NCI-H1694 treated with DMSO at 0.1 percent for 48 hours (cell line): ENCODE measurements around the gene TP53AIP1.
"Not testable (repeated sequence)": the region's sequence is repeated elsewhere in the genome, so short reads cannot be mapped to it uniquely, and the experiment has no call there.

ENCODE experiments used
- DNase-seq: peaks from one replicate; lab custom pipeline; 2025; lab: John Stamatoyannopoulos, UW

Gene TP53AIP1

GRCh38 chr11:128925250-128925600 is 17.4 kb downstream of the TP53AIP1 start:
- DNase-seq, result no peak

- no peak for DNase-seq
These were observed 18.0 kb downstream of the TP53AIP1 start for GRCh38 chr11:128924510-128925249.

GRCh38 chr11:128924104-128924503 is 18.6 kb downstream of the TP53AIP1 start:
- DNase-seq, result no peak

DNA sequence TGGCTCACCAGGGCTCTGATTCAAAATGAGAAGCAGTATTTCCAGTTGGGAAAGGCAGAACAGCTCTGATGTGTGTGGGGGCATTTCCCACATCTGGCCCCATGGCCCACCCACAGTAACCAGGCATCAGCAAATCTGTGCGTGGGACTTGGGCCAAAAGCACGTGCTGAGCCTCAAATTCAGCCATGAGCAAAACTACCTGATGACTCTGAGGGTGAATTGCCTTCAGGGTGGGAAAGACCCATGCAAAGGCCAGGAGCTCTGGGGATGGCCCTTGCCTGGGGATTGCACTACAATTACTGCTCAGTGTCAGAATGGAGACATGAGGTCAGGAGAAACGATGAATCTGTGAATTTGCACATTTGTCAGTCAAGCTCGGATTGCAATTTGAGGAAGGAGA is 20.9 kb downstream of the TP53AIP1 start:
- DNase-seq, result no peak

DNA sequence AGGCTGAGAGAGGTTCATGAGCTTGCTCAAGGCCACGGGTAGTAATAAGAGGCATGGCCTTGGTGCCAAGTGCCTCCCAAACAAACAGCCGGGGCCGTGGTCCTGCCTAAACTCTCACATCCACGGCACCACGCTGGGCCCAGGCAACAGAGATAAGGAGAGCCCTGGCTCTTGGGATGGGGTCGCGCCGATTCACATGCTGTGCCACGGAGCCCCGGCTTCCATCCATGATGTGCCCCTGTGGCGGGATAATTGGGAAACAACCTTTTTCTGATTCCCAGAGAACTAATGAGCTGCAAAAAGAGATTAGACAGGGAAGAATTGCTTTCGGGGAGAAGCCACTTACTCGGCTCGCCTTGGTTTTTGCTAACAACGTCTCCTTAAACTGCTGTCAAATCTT is 22.0 kb downstream of the TP53AIP1 start:
- no peak for DNase-seq

GRCh38 chr11:128919635-128920034 is 23.0 kb downstream of the TP53AIP1 start:
- DNase-seq, result not testable (repeated sequence)

GRCh38 chr11:128919216-128919615 is 23.5 kb downstream of the TP53AIP1 start:
- no peak for DNase-seq

- no peak for DNase-seq
These were observed 25.4 kb downstream of the TP53AIP1 start for GRCh38 chr11:128917144-128917724.

DNA sequence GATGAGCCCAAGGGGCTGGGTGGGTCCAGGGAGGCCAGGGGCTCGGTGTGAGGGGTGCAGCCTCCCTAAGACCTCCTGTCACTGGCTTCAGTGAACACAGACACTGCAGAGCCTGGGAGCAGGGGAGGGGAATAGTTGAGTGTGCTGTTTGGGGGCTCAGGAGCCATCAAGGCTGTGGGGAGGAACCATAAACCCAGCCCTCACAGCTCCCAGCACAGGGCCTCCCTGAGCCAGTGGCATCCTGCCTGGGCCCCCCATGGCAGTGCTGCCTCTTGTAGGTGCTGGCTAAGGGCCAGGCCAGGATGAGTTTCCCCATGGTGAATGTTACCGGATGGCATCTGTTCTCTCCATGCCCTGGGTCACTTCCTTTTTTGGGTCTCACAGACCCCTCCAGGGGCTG is 26.0 kb downstream of the TP53AIP1 start:
- no peak for DNase-seq

- DNase-seq, result no peak
These were observed 26.6 kb downstream of the TP53AIP1 start for GRCh38 chr11:128916037-128916572.

- peak; percentile 37 for DNase-seq
These were observed 27.5 kb downstream of the TP53AIP1 start for GRCh38 chr11:128915149-128915521.

DNA sequence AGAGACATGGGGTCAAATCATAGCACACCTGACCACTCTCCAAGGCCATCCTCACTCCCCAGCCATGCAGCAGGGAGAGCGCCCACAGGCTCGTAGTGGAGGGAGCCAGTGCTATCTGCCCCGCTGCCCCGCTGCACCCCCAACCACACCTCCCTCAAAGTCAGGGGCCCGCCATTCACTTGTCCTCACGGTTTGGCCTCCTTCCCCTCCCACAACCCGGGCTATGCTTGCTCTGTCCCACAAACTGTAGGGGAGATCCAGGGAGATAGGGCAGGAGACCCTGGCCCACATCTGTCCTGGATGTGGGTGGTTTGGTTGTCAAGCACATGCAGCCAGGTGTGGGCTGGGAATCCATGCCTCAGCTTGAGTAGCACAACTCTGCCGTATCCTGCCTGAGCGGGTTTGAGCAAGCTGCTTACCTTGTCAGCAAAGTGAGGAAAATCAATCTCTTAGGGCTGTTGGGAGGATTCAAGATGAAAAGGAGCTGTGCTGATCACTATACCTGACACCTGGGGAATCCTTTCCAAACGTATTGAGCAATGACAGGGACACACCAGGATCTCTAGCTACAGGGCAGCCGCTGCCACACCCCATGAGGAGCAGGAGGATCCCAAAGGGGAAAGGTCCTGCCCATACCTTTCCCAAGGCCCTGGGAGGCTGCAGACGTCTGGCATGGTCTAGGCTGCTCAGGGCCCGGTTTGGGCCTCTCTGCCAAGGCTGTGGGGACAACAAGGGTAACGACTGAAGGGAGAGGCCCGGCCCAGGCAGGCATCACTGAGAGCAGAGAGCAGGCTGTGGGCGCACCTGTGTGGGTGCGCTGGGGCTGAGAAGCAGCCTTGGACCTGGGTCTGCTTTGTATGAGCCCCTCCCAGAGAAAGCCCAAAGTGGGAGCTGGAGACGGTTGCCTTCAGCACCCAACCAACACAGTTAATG is 28.2 kb downstream of the TP53AIP1 start:
- DNase-seq, result no peak

DNA sequence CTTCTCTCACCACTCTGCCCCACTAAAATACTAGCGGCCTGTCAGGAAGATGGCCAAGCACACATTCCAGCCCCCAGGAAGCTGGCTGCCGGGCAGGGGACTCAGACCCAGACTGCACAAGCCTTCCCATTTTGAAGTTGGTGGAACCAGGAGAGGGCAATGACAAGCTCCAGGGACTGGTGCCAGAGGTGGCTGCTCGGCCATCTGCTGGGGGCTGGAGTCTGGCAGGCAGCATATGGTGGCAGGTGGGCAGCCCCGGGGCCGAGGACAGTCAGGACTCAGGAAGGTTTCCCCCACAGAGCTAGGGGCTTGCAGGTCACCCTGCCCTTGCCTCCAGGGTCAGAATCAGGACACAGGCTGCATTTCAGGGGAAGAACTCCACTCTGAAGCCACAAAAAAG is 28.9 kb downstream of the TP53AIP1 start:
- DNase-seq, result no peak

DNA sequence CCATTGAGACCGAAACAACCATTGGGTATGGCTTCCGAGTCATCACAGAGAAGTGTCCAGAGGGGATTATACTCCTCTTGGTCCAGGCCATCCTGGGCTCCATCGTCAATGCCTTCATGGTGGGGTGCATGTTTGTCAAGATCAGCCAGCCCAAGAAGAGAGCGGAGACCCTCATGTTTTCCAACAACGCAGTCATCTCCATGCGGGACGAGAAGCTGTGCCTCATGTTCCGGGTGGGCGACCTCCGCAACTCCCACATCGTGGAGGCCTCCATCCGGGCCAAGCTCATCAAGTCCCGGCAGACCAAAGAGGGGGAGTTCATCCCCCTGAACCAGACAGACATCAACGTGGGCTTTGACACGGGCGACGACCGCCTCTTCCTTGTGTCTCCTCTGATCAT is 31.0 kb downstream of the TP53AIP1 start:
- no peak for DNase-seq

DNA sequence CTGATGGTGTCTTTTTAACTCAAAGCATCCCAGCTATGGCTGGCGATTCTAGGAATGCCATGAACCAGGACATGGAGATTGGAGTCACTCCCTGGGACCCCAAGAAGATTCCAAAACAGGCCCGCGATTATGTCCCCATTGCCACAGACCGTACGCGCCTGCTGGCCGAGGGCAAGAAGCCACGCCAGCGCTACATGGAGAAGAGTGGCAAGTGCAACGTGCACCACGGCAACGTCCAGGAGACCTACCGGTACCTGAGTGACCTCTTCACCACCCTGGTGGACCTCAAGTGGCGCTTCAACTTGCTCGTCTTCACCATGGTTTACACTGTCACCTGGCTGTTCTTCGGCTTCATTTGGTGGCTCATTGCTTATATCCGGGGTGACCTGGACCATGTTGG is 31.4 kb downstream of the TP53AIP1 start:
- DNase-seq, result no peak

GRCh38 chr11:128910576-128910975 is 32.1 kb downstream of the TP53AIP1 start:
- no peak for DNase-seq

GRCh38 chr11:128909438-128910125 is 33.1 kb downstream of the TP53AIP1 start:
- no peak for DNase-seq

- no peak for DNase-seq
These were observed 34.1 kb downstream of the TP53AIP1 start for GRCh38 chr11:128908391-128909246.

DNA sequence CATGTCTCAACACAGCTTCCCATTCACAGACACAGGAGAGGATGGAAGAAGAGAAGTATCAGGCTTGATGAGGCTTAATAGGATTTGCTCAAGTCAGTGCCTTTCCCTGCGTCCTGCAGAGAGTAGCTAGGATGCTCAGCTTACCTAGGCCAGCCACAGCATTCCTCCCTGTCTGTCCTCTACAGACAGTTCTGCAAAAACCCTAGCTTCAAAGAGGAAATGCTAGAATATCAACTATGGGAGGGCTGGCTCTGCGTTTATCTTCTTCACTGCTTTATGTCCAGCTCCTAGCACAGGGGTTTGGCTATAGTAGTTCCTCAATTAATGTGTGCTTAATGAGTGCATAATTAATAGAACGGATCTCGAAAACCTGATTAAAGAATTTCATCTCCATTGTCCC is 35.1 kb downstream of the TP53AIP1 start:
- DNase-seq, result no peak

DNA sequence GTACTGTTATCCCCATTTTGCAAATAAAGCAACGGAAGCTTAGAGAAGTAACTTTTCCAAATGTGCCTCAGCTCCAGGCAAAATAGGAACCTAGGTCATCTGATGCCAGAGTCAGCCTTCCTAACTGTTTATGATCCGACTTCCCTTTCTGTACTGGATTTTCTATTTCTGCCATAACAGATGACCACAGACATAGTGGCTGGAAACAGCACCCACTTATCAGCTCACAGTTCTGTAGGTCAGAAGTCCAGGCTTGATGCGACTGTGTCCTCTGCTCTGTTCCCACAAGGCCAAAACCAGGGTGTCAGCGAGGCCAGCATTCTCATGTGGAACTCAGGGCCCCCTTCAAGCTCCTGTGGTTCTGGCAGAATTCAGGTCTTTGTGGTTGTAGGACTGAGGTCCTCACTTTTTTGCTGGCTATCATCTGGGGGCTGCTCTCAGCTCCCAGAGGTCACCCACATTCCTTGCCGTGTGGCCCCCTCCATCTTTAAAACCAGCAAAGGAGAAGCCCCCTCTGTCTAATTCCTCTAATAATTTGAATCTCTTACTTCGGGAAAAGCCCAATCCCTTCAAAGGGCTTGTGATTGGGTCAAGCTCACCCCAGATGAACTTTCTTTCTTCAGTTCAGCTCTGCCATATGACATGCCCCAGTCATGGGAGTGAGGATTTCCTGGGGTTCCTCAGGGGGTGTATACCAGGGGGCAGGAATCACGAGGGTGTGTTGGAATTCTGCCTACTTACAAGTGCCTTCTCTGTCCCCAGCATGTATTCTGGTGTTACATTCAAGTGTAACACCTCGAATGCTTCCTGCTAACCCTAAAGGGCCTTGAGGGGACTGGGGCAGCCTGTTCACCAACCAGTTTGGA is 36.3 kb downstream of the TP53AIP1 start:
- no peak for DNase-seq
